Left ventricle myocardium inferior (tissue), 1 donor: Measurements from ENCODE around the gene TSPAN18. TPM values are rescaled to one million over a fixed set of nuclear protein-coding genes. Genes with fewer than 3 reads are reported as not detected.

Source experiments
- DNase-seq: peaks from one replicate; pipeline ENCODE4 v3.0.0-alpha.2; 2020
- H3K27ac ChIP-seq: fragments of 200-600 bp; replicated peaks from 2 replicates; pipeline ENCODE4 v1.8.0; 2021
- H3K27me3 ChIP-seq: fragments of 200-600 bp; 2 replicates; pipeline ENCODE4 v1.8.0; 2021; ENCODE audit warnings: low read depth
- H3K36me3 ChIP-seq: fragments of 200-600 bp; 2 replicates; pipeline ENCODE4 v1.8.0; 2021
- H3K4me1 ChIP-seq: fragments of 200-600 bp; 2 replicates; pipeline ENCODE4 v1.8.0; 2021
- H3K4me3 ChIP-seq: fragments of 200-600 bp; 2 replicates; pipeline ENCODE4 v1.8.0; 2021; ENCODE audit warnings: mild to moderate bottlenecking, moderate library complexity
- H3K9me3 ChIP-seq: fragments of 200-600 bp; replicated peaks from 2 replicates; pipeline ENCODE4 v1.8.0; 2021
- intact Hi-C: fragments of 100-400 bp; cut with micrococcal nuclease; formaldehyde crosslinking; loops from one replicate; pipeline ENCODE4 v1.11.0; 2022
- total RNA-seq: library from RNA; stranded (reverse); fragmentation: NEBNext Ultra II Directional; extraction: Animal tissue kit (Norgen Biotek cat#: 25700); gene quantifications from one replicate; pipeline ENCODE4 v1.2.1, GENCODE V29; 2021
- TF ChIP-seq, protein P1 (sequence below): fragments of 200-600 bp; IDR thresholded peaks from 2 replicates; pipeline ENCODE4 v1.8.0; 2021; ENCODE audit warnings: antibody characterized with exemption, mild to moderate bottlenecking, borderline replicate concordance
- donor health status: DM: no; HTN: yes; CAD: no; lungs with severe emphysema.

Gene TSPAN18
- total RNA-seq, 1 donor from 2014 or later: 129 TPM

- Histone ChIP-seq H3K4me3 (no peak overlapping the region), H3K27me3 (no peaks in the 10 kb centered on the region), H3K9me3 (no peaks in the 10 kb centered on the region), H3K4me1 (peaks cover 24% of the 10 kb centered on the region), H3K36me3 (peaks cover 10% of the 10 kb centered on the region), H3K27ac (no peak overlapping the region)
- intact Hi-C loops: no loop called here
- TF ChIP-seq, protein P1, sequence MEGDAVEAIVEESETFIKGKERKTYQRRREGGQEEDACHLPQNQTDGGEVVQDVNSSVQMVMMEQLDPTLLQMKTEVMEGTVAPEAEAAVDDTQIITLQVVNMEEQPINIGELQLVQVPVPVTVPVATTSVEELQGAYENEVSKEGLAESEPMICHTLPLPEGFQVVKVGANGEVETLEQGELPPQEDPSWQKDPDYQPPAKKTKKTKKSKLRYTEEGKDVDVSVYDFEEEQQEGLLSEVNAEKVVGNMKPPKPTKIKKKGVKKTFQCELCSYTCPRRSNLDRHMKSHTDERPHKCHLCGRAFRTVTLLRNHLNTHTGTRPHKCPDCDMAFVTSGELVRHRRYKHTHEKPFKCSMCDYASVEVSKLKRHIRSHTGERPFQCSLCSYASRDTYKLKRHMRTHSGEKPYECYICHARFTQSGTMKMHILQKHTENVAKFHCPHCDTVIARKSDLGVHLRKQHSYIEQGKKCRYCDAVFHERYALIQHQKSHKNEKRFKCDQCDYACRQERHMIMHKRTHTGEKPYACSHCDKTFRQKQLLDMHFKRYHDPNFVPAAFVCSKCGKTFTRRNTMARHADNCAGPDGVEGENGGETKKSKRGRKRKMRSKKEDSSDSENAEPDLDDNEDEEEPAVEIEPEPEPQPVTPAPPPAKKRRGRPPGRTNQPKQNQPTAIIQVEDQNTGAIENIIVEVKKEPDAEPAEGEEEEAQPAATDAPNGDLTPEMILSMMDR: no peak
- no peak for DNase-seq
These were observed 204.7 kb downstream of the TSPAN18 start for GRCh38 chr11:44931466-44931865.

DNA sequence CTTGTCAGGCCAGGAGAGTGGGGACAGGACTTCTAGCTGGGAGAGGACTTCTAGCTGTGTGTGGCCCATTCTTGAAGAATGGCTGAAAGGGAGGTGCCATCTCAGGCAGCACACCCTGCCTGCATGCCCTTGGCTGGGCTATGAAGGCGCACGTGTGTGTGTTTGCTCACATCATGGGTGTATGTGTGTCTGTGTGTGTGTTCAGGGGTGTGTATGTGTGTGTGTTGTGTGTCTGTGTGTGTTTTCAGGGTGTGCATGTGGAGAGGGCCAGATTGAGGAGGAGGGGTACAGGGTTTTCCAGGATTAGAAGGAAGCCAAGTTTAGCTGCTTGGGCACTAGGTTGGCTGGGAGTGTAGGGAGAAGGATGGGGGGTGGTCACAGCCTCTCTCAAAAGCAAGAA, 207.3 kb downstream of the TSPAN18 start:
- intact Hi-C loops: no loop called here
- no peaks in the 10 kb centered on the region for H3K27me3 ChIP-seq

GRCh38 chr11:44934735-44935250, 208.0 kb downstream of the TSPAN18 start:
- Histone ChIP-seq H3K9me3 (no peaks in the 10 kb centered on the region), H3K27me3 (no peaks in the 10 kb centered on the region), H3K27ac (no peak overlapping the region), H3K4me1 (peaks cover 44% of the 10 kb centered on the region), H3K36me3 (peaks cover 11% of the 10 kb centered on the region), H3K4me3 (no peak overlapping the region)
- intact Hi-C loops: no loop called here
- no peak for DNase-seq
- TF ChIP-seq, protein P1: no peak

More for the DNA sequence above, 207.3 kb downstream of the TSPAN18 start:
- no peak overlapping the region for H3K4me3 ChIP-seq
- H3K9me3 ChIP-seq: no peaks in the 10 kb centered on the region
- TF ChIP-seq, protein P1: no peak
- H3K36me3 ChIP-seq: peaks cover 14% of the 10 kb centered on the region
- no peak overlapping the region for H3K27ac ChIP-seq
- DNase-seq: no peak
- peaks cover 40% of the 10 kb centered on the region for H3K4me1 ChIP-seq

DNA sequence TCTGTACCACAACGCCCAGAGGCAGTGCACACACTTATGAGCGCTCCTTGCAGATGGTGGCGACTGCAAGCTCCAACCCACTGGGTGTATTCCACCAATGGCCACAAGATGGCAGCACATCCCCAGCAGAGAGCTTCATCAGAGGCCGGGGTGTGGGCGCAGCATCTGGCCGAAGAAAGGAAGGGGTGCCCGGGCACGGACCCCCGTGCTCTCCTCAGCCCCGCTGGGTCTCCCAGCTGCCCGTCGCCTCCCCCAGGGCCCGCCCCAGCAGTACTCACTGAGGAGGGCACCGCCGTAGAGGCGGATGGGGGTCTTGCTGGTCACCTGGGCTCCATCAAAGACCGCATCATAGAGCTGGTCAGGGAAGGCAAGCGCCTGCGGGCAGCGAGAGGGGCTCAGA, 209.8 kb downstream of the TSPAN18 start:
- no peak overlapping the region for H3K27ac ChIP-seq
- H3K4me3 ChIP-seq: no peak overlapping the region
- no peaks in the 10 kb centered on the region for H3K9me3 ChIP-seq
- DNase-seq: peak; percentile 81
- peaks cover 55% of the 10 kb centered on the region for H3K4me1 ChIP-seq
- TF ChIP-seq, protein P1: peak; percentile 98
- intact Hi-C loops: loop anchor here (2.0 kb wide), 1 partner anchor 166 kb away; no protein-coding TSS in a partner anchor
- peaks cover 4% of the 10 kb centered on the region for H3K36me3 ChIP-seq
- no peaks in the 10 kb centered on the region for H3K27me3 ChIP-seq

- TF ChIP-seq, protein P1: no peak
- intact Hi-C loops: loop anchor here (2.0 kb wide), 1 partner anchor 166 kb away; no protein-coding TSS in a partner anchor
These were observed 210.3 kb downstream of the TSPAN18 start for GRCh38 chr11:44936951-44937543.

More at GRCh38 chr11:44936951-44937543, 210.3 kb downstream of the TSPAN18 start:
- H3K27ac ChIP-seq: no peak overlapping the region
- H3K4me3 ChIP-seq: no peak overlapping the region
- H3K9me3 ChIP-seq: no peaks in the 10 kb centered on the region
- peaks cover 59% of the 10 kb centered on the region for H3K4me1 ChIP-seq
- no peak for DNase-seq
- H3K36me3 ChIP-seq: peaks cover 4% of the 10 kb centered on the region
- H3K27me3 ChIP-seq: no peaks in the 10 kb centered on the region
